HL-60 (cell line): ENCODE results near the gene UST.

Experiments
- DNase-seq, 2 experiments: peaks; one replicate each; pipeline ENCODE4 v3.0.0-alpha.2; 2010 to 2020; ENCODE audit warnings: low read depth in 1 of 2, low spot score in 1 of 2
- H3K27ac ChIP-seq: fragments of 250-450 bp; sonication (Bioruptor Pico); replicated peaks from 2 replicates; pipeline ENCODE4 v1.5.1; 2020; ENCODE audit warnings: mild to moderate bottlenecking, moderate library complexity
- H3K27me3 ChIP-seq: fragments of 250-450 bp; sonication (Bioruptor Pico); 2 replicates; pipeline ENCODE4 v1.5.1; 2021; ENCODE audit warnings: mild to moderate bottlenecking, moderate library complexity; ENCODE audit not compliant: insufficient read depth, poor library complexity, severe bottlenecking
- H3K4me3 ChIP-seq: replicated peaks from 2 replicates; pipeline ENCODE4 v1.5.1; 2011; ENCODE audit warnings: mild to moderate bottlenecking, control low read depth, low read length; ENCODE audit not compliant: insufficient read depth
- GABPA ChIP-seq: IDR thresholded peaks from 2 replicates; pipeline ENCODE4 v1.6.1; 2012; ENCODE audit warnings: low read depth
- POLR2AphosphoS5 ChIP-seq: IDR thresholded peaks from 2 replicates; pipeline ENCODE4 v1.6.1; 2012; ENCODE audit warnings: low read depth
- SPI1 ChIP-seq: IDR thresholded peaks from 2 replicates; pipeline ENCODE4 v1.6.1; 2012; ENCODE audit warnings: low read depth, mild to moderate bottlenecking, borderline replicate concordance
- TF ChIP-seq, protein P1 (sequence below): IDR thresholded peaks from 2 replicates; pipeline ENCODE4 v1.6.1; 2012; ENCODE audit warnings: low read depth; ENCODE audit not compliant: insufficient replicate concordance
- TF ChIP-seq, protein P2 (sequence below): IDR thresholded peaks from one replicate; pipeline ENCODE4 v1.5.1; 2011; ENCODE audit warnings: low read length, control low read depth, inconsistent platforms; ENCODE audit not compliant: insufficient read depth

Gene UST

GRCh38 chr6:148868901-148869300, 122.1 kb downstream of the UST start:
- no peak for DNase-seq
- no peak overlapping the region for H3K4me3 ChIP-seq
- TF ChIP-seq, protein P1, sequence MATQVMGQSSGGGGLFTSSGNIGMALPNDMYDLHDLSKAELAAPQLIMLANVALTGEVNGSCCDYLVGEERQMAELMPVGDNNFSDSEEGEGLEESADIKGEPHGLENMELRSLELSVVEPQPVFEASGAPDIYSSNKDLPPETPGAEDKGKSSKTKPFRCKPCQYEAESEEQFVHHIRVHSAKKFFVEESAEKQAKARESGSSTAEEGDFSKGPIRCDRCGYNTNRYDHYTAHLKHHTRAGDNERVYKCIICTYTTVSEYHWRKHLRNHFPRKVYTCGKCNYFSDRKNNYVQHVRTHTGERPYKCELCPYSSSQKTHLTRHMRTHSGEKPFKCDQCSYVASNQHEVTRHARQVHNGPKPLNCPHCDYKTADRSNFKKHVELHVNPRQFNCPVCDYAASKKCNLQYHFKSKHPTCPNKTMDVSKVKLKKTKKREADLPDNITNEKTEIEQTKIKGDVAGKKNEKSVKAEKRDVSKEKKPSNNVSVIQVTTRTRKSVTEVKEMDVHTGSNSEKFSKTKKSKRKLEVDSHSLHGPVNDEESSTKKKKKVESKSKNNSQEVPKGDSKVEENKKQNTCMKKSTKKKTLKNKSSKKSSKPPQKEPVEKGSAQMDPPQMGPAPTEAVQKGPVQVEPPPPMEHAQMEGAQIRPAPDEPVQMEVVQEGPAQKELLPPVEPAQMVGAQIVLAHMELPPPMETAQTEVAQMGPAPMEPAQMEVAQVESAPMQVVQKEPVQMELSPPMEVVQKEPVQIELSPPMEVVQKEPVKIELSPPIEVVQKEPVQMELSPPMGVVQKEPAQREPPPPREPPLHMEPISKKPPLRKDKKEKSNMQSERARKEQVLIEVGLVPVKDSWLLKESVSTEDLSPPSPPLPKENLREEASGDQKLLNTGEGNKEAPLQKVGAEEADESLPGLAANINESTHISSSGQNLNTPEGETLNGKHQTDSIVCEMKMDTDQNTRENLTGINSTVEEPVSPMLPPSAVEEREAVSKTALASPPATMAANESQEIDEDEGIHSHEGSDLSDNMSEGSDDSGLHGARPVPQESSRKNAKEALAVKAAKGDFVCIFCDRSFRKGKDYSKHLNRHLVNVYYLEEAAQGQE: no peak
- TF ChIP-seq GABPA: no peak
- no peak for TF ChIP-seq POLR2AphosphoS5
- TF ChIP-seq, protein P2, sequence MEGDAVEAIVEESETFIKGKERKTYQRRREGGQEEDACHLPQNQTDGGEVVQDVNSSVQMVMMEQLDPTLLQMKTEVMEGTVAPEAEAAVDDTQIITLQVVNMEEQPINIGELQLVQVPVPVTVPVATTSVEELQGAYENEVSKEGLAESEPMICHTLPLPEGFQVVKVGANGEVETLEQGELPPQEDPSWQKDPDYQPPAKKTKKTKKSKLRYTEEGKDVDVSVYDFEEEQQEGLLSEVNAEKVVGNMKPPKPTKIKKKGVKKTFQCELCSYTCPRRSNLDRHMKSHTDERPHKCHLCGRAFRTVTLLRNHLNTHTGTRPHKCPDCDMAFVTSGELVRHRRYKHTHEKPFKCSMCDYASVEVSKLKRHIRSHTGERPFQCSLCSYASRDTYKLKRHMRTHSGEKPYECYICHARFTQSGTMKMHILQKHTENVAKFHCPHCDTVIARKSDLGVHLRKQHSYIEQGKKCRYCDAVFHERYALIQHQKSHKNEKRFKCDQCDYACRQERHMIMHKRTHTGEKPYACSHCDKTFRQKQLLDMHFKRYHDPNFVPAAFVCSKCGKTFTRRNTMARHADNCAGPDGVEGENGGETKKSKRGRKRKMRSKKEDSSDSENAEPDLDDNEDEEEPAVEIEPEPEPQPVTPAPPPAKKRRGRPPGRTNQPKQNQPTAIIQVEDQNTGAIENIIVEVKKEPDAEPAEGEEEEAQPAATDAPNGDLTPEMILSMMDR: no peak
- TF ChIP-seq SPI1: no peak
- H3K27ac ChIP-seq: no peak overlapping the region
- peaks cover 3% of the 10 kb centered on the region for H3K27me3 ChIP-seq

DNA sequence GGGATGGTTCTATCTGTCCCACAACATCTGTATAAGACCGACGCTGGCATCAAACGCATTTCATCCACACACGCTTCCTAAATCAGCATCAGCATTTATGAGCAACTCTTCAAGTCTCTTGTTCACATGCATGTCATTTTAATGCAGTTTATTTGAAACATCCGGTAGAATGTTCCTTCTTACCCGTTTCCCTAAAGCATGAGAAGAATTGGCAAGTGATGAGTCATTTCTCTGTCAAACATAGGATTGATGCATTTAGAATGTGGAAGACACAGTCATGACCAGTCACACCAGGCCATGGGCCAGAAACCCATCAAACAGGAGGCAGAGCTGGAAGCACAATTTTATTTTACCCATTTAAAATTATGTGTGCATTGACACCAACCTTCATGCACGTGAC, 122.8 kb downstream of the UST start:
- TF ChIP-seq GABPA (no peak), POLR2AphosphoS5 (no peak), SPI1 (no peak)
- TF ChIP-seq, protein P2: no peak
- TF ChIP-seq, protein P1: no peak
- H3K27me3 ChIP-seq: peaks cover 3% of the 10 kb centered on the region
- no peak overlapping the region for H3K4me3 ChIP-seq
- no peak overlapping the region for H3K27ac ChIP-seq
- DNase-seq: no peak

DNA sequence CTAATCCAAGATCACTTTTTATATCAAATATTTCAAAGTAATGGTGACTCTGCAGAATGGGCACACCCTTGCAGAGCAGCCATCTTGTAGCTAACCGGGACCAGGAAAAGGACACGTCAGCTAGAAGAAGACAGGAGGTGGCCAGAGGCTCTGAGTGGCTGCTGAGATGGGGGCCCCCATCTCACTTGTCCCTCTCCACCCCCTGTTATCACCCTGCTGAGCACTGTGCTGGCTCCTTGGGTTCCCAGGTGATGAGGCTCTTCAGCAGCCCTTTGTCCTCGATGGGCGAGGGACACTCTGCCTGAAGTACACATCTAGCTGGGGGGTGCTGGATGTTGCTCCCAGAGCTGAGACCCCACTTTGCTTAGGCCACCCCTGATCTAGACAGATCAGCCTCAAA, 126.3 kb downstream of the UST start:
- TF ChIP-seq SPI1: no peak
- no peak for TF ChIP-seq POLR2AphosphoS5
- TF ChIP-seq GABPA: no peak
- TF ChIP-seq, protein P2: no peak
- TF ChIP-seq, protein P1: no peak
- peaks cover 3% of the 10 kb centered on the region for H3K27me3 ChIP-seq
- H3K27ac ChIP-seq: no peak overlapping the region
- DNase-seq: no peak
- H3K4me3 ChIP-seq: no peak overlapping the region
